ENCODE measurements around the gene TRIM15. TPM values are rescaled to one million over a fixed set of nuclear protein-coding genes. Genes with fewer than 3 reads are reported as not detected.

TRIM15 gene
- total RNA-seq, 1 donor from 2014 or later = not detected

Other genes starting within 250 kb of the TRIM15 start
- gene HLA-A, start 221.0 kb upstream of the TRIM15 start, total RNA-seq = 304 TPM
- 33.2 TPM for gene POLR1H, start 102.3 kb upstream of the TRIM15 start, total RNA-seq
- gene PPP1R11, start 96.3 kb upstream of the TRIM15 start, total RNA-seq = 76.0 TPM
- gene RNF39, start 87.8 kb upstream of the TRIM15 start, total RNA-seq = 0.65 TPM
- gene TRIM31, start 50.5 kb upstream of the TRIM15 start, total RNA-seq = 0.78 TPM
- gene TRIM40, start 27.4 kb upstream of the TRIM15 start, total RNA-seq = not detected
- not detected for gene TRIM10, start 2.3 kb upstream of the TRIM15 start, total RNA-seq
- gene TRIM26, start 49.9 kb downstream of the TRIM15 start, total RNA-seq = 61.4 TPM
- 13.8 TPM for gene TRIM39, start 163.4 kb downstream of the TRIM15 start, total RNA-seq
- 48.3 TPM for gene RPP21, start 181.6 kb downstream of the TRIM15 start, total RNA-seq